HG02610 (cell line): ENCODE measurements around the gene SPSB4.
"Not testable (repeated sequence)": the region's sequence is repeated elsewhere in the genome, so short reads cannot be mapped to it uniquely, and the experiment has no call there.

Experiments used
- ATAC-seq: cut with Tn5 transposase; IDR thresholded peaks from one replicate; pipeline ENCODE4 v1.9.1; 2021; ENCODE audit warnings: mild to moderate bottlenecking, moderate library complexity; ENCODE audit not compliant: unreplicated experiment

SPSB4 gene

GRCh38 chr3:141093971-141094684 is 43.0 kb downstream of the SPSB4 start:
- ATAC-seq: no peak

- no peak for ATAC-seq
Measured at GRCh38 chr3:141094790-141095545, 43.8 kb downstream of the SPSB4 start.

- no peak for ATAC-seq
Measured at GRCh38 chr3:141095546-141095937, 44.4 kb downstream of the SPSB4 start.

- ATAC-seq: no peak
Measured at GRCh38 chr3:141096164-141096563, 45.0 kb downstream of the SPSB4 start.

- no peak for ATAC-seq
Measured at GRCh38 chr3:141096981-141097380, 45.8 kb downstream of the SPSB4 start.

- no peak for ATAC-seq
Measured at GRCh38 chr3:141100112-141100511, 49.0 kb downstream of the SPSB4 start.

- ATAC-seq: no peak
Measured at GRCh38 chr3:141100531-141101320, 49.6 kb downstream of the SPSB4 start.

- no peak for ATAC-seq
Measured at GRCh38 chr3:141102372-141102771, 51.2 kb downstream of the SPSB4 start.

- ATAC-seq: no peak
Measured at GRCh38 chr3:141103067-141103466, 51.9 kb downstream of the SPSB4 start.

GRCh38 chr3:141103503-141103902 is 52.4 kb downstream of the SPSB4 start:
- no peak for ATAC-seq

- no peak for ATAC-seq
Measured at GRCh38 chr3:141104151-141104821, 53.1 kb downstream of the SPSB4 start.

- no peak for ATAC-seq
Measured at GRCh38 chr3:141105828-141106628, 54.9 kb downstream of the SPSB4 start.

GRCh38 chr3:141106842-141107241 is 55.7 kb downstream of the SPSB4 start:
- no peak for ATAC-seq

GRCh38 chr3:141108039-141108438 is 56.9 kb downstream of the SPSB4 start:
- no peak for ATAC-seq

- ATAC-seq: no peak
Measured at GRCh38 chr3:141109751-141110150, 58.6 kb downstream of the SPSB4 start.

- ATAC-seq: no peak
Measured at GRCh38 chr3:141110322-141110721, 59.2 kb downstream of the SPSB4 start.

GRCh38 chr3:141111364-141112155 is 60.4 kb downstream of the SPSB4 start:
- no peak for ATAC-seq

- no peak for ATAC-seq
Measured at GRCh38 chr3:141112686-141113297, 61.6 kb downstream of the SPSB4 start.

GRCh38 chr3:141113680-141114079 is 62.5 kb downstream of the SPSB4 start:
- ATAC-seq: not testable (repeated sequence)
